Kidney epithelial cell (primary cell): ENCODE data around the gene PPP4R3A. TPM values are rescaled to one million over a fixed set of nuclear protein-coding genes. Genes with fewer than 3 reads are reported as not detected.

ENCODE experiments used
- DNase-seq: peaks from one replicate; pipeline ENCODE4 v3.0.0-alpha.2; 2010; ENCODE audit warnings: low read depth
- H3K27me3 ChIP-seq: 2 replicates; pipeline ENCODE4 v1.6.0; 2011; ENCODE audit warnings: low read length; ENCODE audit not compliant: control insufficient read depth, insufficient read depth
- H3K36me3 ChIP-seq: 2 replicates; pipeline ENCODE4 v1.5.1; 2011; ENCODE audit warnings: low read length; ENCODE audit not compliant: control insufficient read depth, insufficient read depth
- H3K4me3 ChIP-seq: 2 replicates; pipeline ENCODE4 v1.5.1; 2011; ENCODE audit warnings: low read depth, mild to moderate bottlenecking, control low read depth, low read length
- CTCF ChIP-seq: IDR thresholded peaks from 2 replicates; pipeline ENCODE4 v1.5.1; 2011; ENCODE audit warnings: mild to moderate bottlenecking, moderate library complexity, low read length, control low read depth, inconsistent platforms; ENCODE audit not compliant: insufficient read depth, poor library complexity, severe bottlenecking
- total RNA-seq: library from RNA; depleted of rRNA; stranded (reverse); fragments of >200 nt; gene quantifications from 2 replicates; pipeline ENCODE4 v1.2.3, GENCODE V29; 2015

Gene PPP4R3A
- total RNA-seq, 1 donor from 2014 or later, result 72.0 TPM

- TF ChIP-seq CTCF, result no peak
Measured at GRCh38 chr14:91520138-91520537, 10.0 kb upstream of the PPP4R3A start.

GRCh38 chr14:91519239-91520036 is 9.3 kb upstream of the PPP4R3A start:
- TF ChIP-seq CTCF, result no peak
- H3K27me3 ChIP-seq, result no peaks in the 10 kb centered on the region
- no peak for DNase-seq

More at GRCh38 chr14:91520138-91520537, 10.0 kb upstream of the PPP4R3A start:
- DNase-seq, result no peak
- Histone ChIP-seq H3K27me3 (no peaks in the 10 kb centered on the region), H3K4me3 (no peak overlapping the region), H3K36me3 (no peaks in the 10 kb centered on the region)

GRCh38 chr14:91516663-91517388 is 6.7 kb upstream of the PPP4R3A start:
- no peak for DNase-seq
- Histone ChIP-seq H3K4me3 (no peak overlapping the region), H3K36me3 (no peaks in the 10 kb centered on the region), H3K27me3 (no peaks in the 10 kb centered on the region)
- no peak for TF ChIP-seq CTCF

More at GRCh38 chr14:91519239-91520036, 9.3 kb upstream of the PPP4R3A start:
- Histone ChIP-seq H3K36me3 (no peaks in the 10 kb centered on the region), H3K4me3 (no peak overlapping the region)

- TF ChIP-seq CTCF, result no peak
- Histone ChIP-seq H3K27me3 (no peaks in the 10 kb centered on the region), H3K4me3 (no peak overlapping the region), H3K36me3 (no peaks in the 10 kb centered on the region)
- no peak for DNase-seq
Measured at GRCh38 chr14:91515979-91516378, 5.9 kb upstream of the PPP4R3A start.

GRCh38 chr14:91511043-91511383 is 903 bp upstream of the PPP4R3A start:
- DNase-seq, result no peak
- TF ChIP-seq CTCF, result no peak
- H3K36me3 ChIP-seq, result no peaks in the 10 kb centered on the region
- H3K4me3 ChIP-seq, result peak overlapping the region; percentile 96
- H3K27me3 ChIP-seq, result no peaks in the 10 kb centered on the region
